Urinary bladder (tissue), 4 donors: Measurements from ENCODE around the gene GAREM1. TPM values are rescaled to one million over a fixed set of nuclear protein-coding genes. Genes with fewer than 3 reads are reported as not detected.

Experiments used
- DNase-seq: peaks from one replicate; pipeline ENCODE4 v3.0.0-alpha.2; 2015; ENCODE audit errors: extremely low spot score
- H3K27ac ChIP-seq: one replicate; pipeline ENCODE4 v1.5.1; 2013; ENCODE audit warnings: low read depth, mild to moderate bottlenecking, moderate library complexity
- H3K36me3 ChIP-seq: one replicate; pipeline ENCODE4 v1.6.1; 2013; ENCODE audit warnings: mild to moderate bottlenecking, moderate library complexity; ENCODE audit not compliant: insufficient read depth
- H3K4me1 ChIP-seq: one replicate; pipeline ENCODE4 v1.6.1; 2013; ENCODE audit warnings: mild to moderate bottlenecking, moderate library complexity; ENCODE audit not compliant: insufficient read depth
- H3K4me3 ChIP-seq: one replicate; pipeline ENCODE4 v1.5.1; 2013; ENCODE audit warnings: low read depth, low read length
- WGBS: extraction: QIAGEN DNeasy Blood & Tissue Kit; methylation state at CpG from one replicate; pipeline ENCODE4 v1.1.7; 2013; 5-methylcytosine and 5-hydroxymethylcytosine counted together
- polyA plus RNA-seq: library from polyadenylated mRNA; stranded (reverse); fragments of 200-250 nt; gene quantifications from one replicate; pipeline ENCODE4 v1.2.3, GENCODE V29; 2013
- total RNA-seq: library from RNA; depleted of rRNA; stranded (reverse); fragments of >200 nt; gene quantifications from one replicate; pipeline ENCODE4 v1.2.3, GENCODE V29; 2014
- donor health status: healthy with polysubstance abuse.
- donor health status: healthy.

GAREM1 gene
- total and polyA plus RNA-seq, 2 donors: 3.8 to 15.9 TPM

DNA sequence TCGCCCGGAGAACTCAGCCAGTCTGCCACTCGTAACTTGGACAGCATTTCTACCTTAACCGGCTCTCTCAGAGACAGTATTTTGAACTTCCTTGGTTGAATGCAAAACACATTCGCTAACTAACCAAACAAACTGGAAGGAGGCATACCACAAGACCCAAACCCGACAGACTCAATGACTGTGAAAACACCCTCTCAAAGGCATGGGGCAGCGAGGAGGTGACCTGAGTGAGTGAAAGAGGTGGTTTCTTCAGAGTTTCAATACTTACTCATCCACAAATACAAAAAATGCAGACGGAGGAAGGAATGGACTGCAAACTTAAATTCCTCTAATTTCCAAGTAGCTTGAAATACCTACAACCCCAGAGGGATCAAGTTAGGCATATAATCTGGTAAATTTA, 132.9 kb downstream of the GAREM1 start:
- 91% methylated on average over 8 of the region's 8 CpGs for WGBS
- Histone ChIP-seq H3K36me3 (no peaks in the 10 kb centered on the region), H3K4me1 (no peaks in the 10 kb centered on the region), H3K4me3 (no peak overlapping the region), H3K27ac (no peak overlapping the region)
- DNase-seq: no peak

DNA sequence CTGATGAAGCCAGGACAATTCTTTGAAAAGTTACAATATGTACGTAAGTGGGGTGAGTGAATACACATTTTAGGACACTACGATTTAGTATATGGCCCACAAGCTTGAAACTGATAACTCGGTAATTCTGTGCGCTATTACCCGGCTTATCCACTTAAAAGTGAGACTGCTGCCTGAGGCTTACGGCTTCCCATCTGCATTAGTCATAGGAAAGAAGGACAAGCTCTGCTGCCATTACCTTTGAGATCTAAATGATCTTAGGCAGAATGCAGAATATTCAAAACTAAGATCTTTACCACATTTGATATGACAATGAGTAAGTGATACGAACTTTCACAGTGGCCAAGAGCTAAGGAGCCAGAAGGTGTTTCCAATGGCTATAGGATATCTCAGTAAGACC, 133.3 kb downstream of the GAREM1 start:
- no peak for DNase-seq
- WGBS: 96% methylated on average over 7 of the region's 7 CpGs

DNA sequence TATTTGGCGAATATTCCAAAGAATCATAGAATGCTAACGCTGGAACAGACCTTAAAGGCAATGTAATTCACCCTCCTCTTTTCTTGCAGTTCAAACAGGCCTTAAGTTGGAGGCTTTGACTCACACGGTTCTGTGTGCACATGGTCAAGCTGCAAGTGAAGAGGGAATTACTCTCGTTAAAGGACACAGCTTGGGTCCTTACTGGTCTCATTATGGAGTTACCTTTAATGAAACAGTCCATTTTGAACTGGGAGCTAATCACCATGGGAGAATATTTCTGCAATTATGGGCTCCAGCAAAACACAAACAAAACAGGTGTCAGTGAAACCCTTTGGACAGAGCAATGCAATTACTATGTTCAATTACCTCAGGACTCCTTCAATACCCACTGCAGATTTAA, 135.5 kb downstream of the GAREM1 start:
- H3K36me3 ChIP-seq: peaks cover under 1% of the 10 kb centered on the region
- H3K27ac ChIP-seq: no peak overlapping the region
- WGBS: 83% methylated on average over 4 of the region's 4 CpGs
- no peak for DNase-seq
- no peaks in the 10 kb centered on the region for H3K4me1 ChIP-seq
- no peak overlapping the region for H3K4me3 ChIP-seq

More for the DNA sequence above, 133.3 kb downstream of the GAREM1 start:
- H3K4me3 ChIP-seq: no peak overlapping the region
- no peak overlapping the region for H3K27ac ChIP-seq
- H3K36me3 ChIP-seq: no peaks in the 10 kb centered on the region
- no peaks in the 10 kb centered on the region for H3K4me1 ChIP-seq

GRCh38 chr18:32333781-32334180, 136.9 kb downstream of the GAREM1 start:
- no peak for DNase-seq
- 87% methylated on average over 7 of the region's 7 CpGs for WGBS
- Histone ChIP-seq H3K4me1 (no peaks in the 10 kb centered on the region), H3K36me3 (peaks cover 3% of the 10 kb centered on the region), H3K4me3 (no peak overlapping the region), H3K27ac (no peak overlapping the region)

GRCh38 chr18:32332708-32333107, 138.0 kb downstream of the GAREM1 start:
- peaks cover 3% of the 10 kb centered on the region for H3K36me3 ChIP-seq
- no peak overlapping the region for H3K4me3 ChIP-seq
- WGBS: 92% methylated on average over 5 of the region's 5 CpGs
- no peak overlapping the region for H3K27ac ChIP-seq
- no peak for DNase-seq
- no peaks in the 10 kb centered on the region for H3K4me1 ChIP-seq

- 96% methylated on average over 4 of the region's 4 CpGs for WGBS
- H3K27ac ChIP-seq: no peak overlapping the region
- H3K4me3 ChIP-seq: no peak overlapping the region
- H3K4me1 ChIP-seq: no peaks in the 10 kb centered on the region
- H3K36me3 ChIP-seq: peaks cover 3% of the 10 kb centered on the region
- no peak for DNase-seq
Observed at GRCh38 chr18:32328974-32329373, 141.7 kb downstream of the GAREM1 start.

GRCh38 chr18:32328379-32328778, 142.3 kb downstream of the GAREM1 start:
- no peaks in the 10 kb centered on the region for H3K4me1 ChIP-seq
- peaks cover 3% of the 10 kb centered on the region for H3K36me3 ChIP-seq
- 51% methylated on average over 1 of the region's 1 CpG for WGBS
- DNase-seq: no peak
- H3K4me3 ChIP-seq: no peak overlapping the region
- no peak overlapping the region for H3K27ac ChIP-seq

DNA sequence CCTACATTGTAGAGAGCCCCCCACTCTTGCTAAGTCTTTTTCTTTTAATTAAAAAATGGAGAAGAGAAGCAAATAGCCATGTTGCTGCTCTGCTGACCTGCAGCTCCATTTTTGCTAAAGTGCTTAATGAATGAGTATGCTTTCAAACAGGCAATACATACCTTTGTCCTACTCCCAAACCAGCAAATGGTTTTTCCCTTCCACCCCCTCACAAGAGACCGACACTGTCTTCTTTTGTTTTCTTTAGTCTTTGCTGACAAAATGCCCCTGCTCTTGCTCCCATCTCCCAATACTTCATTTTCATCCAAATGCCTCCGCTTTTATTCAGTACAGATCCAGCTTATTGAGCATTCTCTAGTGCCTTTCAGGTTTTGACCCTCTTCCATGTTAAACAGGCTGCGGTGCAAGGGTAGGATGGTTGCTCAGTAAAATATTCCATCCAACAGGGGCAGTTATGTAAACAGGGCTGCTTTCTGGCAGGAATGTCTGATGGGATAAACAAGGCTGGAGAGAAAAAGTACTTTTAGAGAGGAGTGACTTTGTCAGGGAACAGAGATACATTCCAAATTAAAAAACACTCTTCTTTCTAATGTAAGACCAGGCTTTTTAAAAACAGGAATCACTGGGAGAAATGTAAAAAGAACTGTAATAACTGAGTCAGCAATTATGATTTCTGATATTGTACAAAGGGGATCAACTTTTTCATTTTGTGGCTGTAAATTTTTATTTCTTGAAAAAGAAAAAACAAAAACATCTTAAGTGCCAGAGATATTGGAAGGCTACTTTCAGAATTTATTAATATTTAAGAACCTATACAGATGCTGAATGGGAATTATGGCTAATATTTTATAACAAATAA, 144.0 kb downstream of the GAREM1 start:
- DNase-seq: no peak
- Histone ChIP-seq H3K4me1 (no peaks in the 10 kb centered on the region), H3K4me3 (no peak overlapping the region), H3K36me3 (peaks cover 3% of the 10 kb centered on the region), H3K27ac (no peak overlapping the region)
- 56% methylated on average over 3 of the region's 3 CpGs for WGBS

GRCh38 chr18:32324181-32324580, 146.5 kb downstream of the GAREM1 start:
- H3K27ac ChIP-seq: no peak overlapping the region
- peak; percentile 57 for DNase-seq
- H3K4me1 ChIP-seq: no peaks in the 10 kb centered on the region
- H3K36me3 ChIP-seq: no peaks in the 10 kb centered on the region
- no peak overlapping the region for H3K4me3 ChIP-seq
- WGBS: 66% methylated on average over 4 of the region's 4 CpGs

GRCh38 chr18:32321826-32322225, 148.9 kb downstream of the GAREM1 start:
- 98% methylated on average over 1 of the region's 1 CpG for WGBS
- no peaks in the 10 kb centered on the region for H3K36me3 ChIP-seq
- no peaks in the 10 kb centered on the region for H3K4me1 ChIP-seq
- no peak for DNase-seq
- no peak overlapping the region for H3K27ac ChIP-seq
- no peak overlapping the region for H3K4me3 ChIP-seq

DNA sequence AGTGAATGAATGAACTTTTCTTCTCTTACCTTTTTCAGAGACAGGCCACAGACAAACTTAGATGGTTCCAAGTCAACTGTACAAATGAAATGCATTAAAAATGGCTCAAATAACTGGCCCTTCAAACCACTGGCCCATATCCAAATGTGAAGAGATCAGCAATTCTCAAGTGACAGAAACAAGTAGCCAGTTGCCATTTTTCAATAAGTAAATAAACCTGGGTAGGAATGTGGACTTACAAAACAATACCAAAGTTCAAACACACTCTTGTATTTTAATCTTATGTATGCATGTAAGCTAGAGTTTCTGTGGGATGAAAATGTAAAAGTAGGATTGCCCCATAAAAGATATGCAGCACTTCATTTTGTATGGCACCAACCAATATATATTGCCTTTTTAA, 151.6 kb downstream of the GAREM1 start:
- no peak overlapping the region for H3K27ac ChIP-seq
- no peak for DNase-seq
- no peaks in the 10 kb centered on the region for H3K36me3 ChIP-seq
- no peak overlapping the region for H3K4me3 ChIP-seq
- no peaks in the 10 kb centered on the region for H3K4me1 ChIP-seq

DNA sequence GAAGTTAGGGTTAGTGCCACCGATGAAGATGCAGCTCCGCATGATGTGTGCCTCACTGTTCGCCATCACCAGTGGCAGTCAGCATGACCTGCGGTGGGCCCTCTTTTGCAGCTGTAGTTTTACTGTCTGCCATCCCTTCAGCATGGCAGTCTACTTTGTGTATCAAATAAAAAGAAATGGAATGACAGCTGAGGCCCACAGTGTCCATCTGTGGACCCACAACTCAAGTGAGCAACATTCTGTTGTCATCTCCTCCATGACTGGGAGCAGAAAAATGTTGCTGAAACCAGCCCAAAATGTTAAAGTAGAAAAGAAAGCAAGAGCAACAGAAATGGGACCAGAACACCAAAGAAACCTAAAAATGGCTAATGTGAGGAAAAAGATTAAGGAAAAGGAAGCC, 152.1 kb downstream of the GAREM1 start:
- WGBS: 97% methylated on average over 4 of the region's 4 CpGs
- H3K4me1 ChIP-seq: no peaks in the 10 kb centered on the region
- no peak overlapping the region for H3K27ac ChIP-seq
- H3K36me3 ChIP-seq: no peaks in the 10 kb centered on the region
- no peak overlapping the region for H3K4me3 ChIP-seq
- no peak for DNase-seq

DNA sequence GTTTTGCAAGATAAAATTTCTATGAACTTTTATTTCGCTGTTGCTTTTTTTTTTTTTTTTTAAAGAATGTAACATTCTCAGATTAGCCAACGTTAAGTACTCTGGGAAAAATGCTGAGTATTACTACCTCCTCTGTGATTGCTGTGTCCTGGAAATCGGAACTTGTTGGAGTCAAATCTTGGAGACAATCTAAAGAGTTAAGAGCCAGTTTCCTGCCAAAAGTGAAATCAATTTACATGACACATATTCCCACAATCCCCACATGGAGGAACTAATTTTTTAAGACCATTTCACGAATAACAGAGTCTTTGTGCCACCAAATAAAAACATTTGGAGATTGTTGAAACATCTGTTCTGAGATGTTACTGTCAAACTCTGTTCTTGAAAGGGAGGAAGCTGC, 153.0 kb downstream of the GAREM1 start:
- Histone ChIP-seq H3K27ac (no peak overlapping the region), H3K36me3 (no peaks in the 10 kb centered on the region), H3K4me3 (no peak overlapping the region), H3K4me1 (no peaks in the 10 kb centered on the region)
- DNase-seq: no peak
- WGBS: 40% methylated on average over 4 of the region's 4 CpGs

DNA sequence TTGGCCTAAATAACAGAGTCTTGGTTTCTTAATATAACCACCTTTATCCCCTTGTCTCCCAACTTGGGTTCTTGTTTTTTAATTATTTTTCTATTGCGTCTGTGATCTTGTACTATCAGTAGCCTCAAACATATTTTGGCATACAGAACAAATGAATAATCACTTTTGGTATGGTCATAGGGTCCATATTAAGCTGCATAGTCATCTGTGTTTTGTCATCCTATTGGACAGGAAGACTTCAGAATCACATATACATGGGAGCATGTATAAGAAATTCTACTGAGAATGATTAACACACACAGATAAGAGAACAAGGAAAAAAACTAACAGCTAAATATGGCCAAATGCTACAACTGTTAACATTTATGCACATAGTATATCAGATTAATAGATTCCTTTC, 154.8 kb downstream of the GAREM1 start:
- WGBS: 76% methylated on average over 1 of the region's 1 CpG
- Histone ChIP-seq H3K4me1 (no peaks in the 10 kb centered on the region), H3K4me3 (no peak overlapping the region), H3K36me3 (no peaks in the 10 kb centered on the region), H3K27ac (no peak overlapping the region)
- DNase-seq: no peak
